Mesenchymal stem cell (in vitro differentiated cells and primary cell): ENCODE measurements around the gene FES.
"Not testable (repeated sequence)": the region's sequence is repeated elsewhere in the genome, so short reads cannot be mapped to it uniquely, and the experiment has no call there.

Source experiments
- DNase-seq: peaks from one replicate; pipeline ENCODE4 v3.0.0-alpha.2; 2013
- H2AFZ ChIP-seq: one replicate; pipeline ENCODE4 v1.6.1; 2013; ENCODE audit warnings: low read depth, mild to moderate bottlenecking, control low read depth, inconsistent platforms, low read length, moderate library complexity
- H2AK5ac ChIP-seq: 2 replicates; pipeline ENCODE4 v1.6.1; 2013; ENCODE audit warnings: low read length, moderate library complexity, mild to moderate bottlenecking, inconsistent platforms; ENCODE audit not compliant: severe bottlenecking
- H2BK120ac ChIP-seq: one replicate; pipeline ENCODE4 v1.6.1; 2013; ENCODE audit warnings: low read depth, mild to moderate bottlenecking, inconsistent platforms, low read length, moderate library complexity
- H2BK12ac ChIP-seq, 2 experiments: one replicate each; pipeline ENCODE4 v1.6.1; 2013; ENCODE audit warnings: inconsistent platforms in 2 of 2, low read length in 2 of 2, mild to moderate bottlenecking in 2 of 2, moderate library complexity in 2 of 2, control low read depth in 1 of 2
- H2BK15ac ChIP-seq: one replicate; pipeline ENCODE4 v1.6.1; 2013; ENCODE audit warnings: mild to moderate bottlenecking, low read depth, inconsistent platforms; ENCODE audit not compliant: poor library complexity, severe bottlenecking
- H2BK5ac ChIP-seq: 2 replicates; pipeline ENCODE4 v1.6.1; 2013; ENCODE audit warnings: low read depth, mild to moderate bottlenecking, low read length, control low read depth, inconsistent platforms; ENCODE audit not compliant: poor library complexity, severe bottlenecking
- H3K14ac ChIP-seq, 2 experiments: one replicate each; pipeline ENCODE4 v1.6.1; 2013; ENCODE audit warnings: inconsistent platforms in 2 of 2, low read length in 2 of 2, control low read depth in 1 of 2, mild to moderate bottlenecking in 1 of 2, moderate library complexity in 1 of 2
- H3K18ac ChIP-seq, 2 experiments: one replicate each; pipeline ENCODE4 v1.6.1; 2013; ENCODE audit warnings: inconsistent platforms in 2 of 2, low read length in 2 of 2, control low read depth in 1 of 2, low read depth in 1 of 2, mild to moderate bottlenecking in 1 of 2
- H3K23ac ChIP-seq, 2 experiments: one replicate each; pipeline ENCODE4 v1.6.1; 2013; ENCODE audit warnings: inconsistent platforms in 2 of 2, low read length in 2 of 2, mild to moderate bottlenecking in 2 of 2, moderate library complexity in 2 of 2, control low read depth in 1 of 2
- H3K27ac ChIP-seq: 2 replicates; pipeline ENCODE4 v1.5.1; 2013; ENCODE audit warnings: mild to moderate bottlenecking, moderate library complexity, low read length, control low read depth, inconsistent platforms; ENCODE audit not compliant: poor library complexity, severe bottlenecking
- H3K27me3 ChIP-seq, 2 experiments: 2 replicates each; pipeline versions ENCODE4 v1.6.1 to v1.7.0; 2013; ENCODE audit warnings: low read length in 2 of 2, mild to moderate bottlenecking in 2 of 2, moderate library complexity in 2 of 2, control low read depth in 1 of 2, inconsistent platforms in 1 of 2; ENCODE audit not compliant: control insufficient read depth in 1 of 2, insufficient read depth in 1 of 2
- H3K36me3 ChIP-seq, 2 experiments: 2 replicates each; pipeline versions ENCODE4 v1.6.1 to v1.7.0; 2013; ENCODE audit warnings: low read length in 2 of 2, control low read depth in 1 of 2, inconsistent platforms in 1 of 2, low read depth in 1 of 2, mild to moderate bottlenecking in 1 of 2; ENCODE audit not compliant: insufficient read depth in 2 of 2, control insufficient read depth in 1 of 2
- H3K4ac ChIP-seq, 2 experiments: one replicate each; pipeline ENCODE4 v1.6.1; 2013; ENCODE audit warnings: inconsistent platforms in 2 of 2, low read length in 2 of 2, mild to moderate bottlenecking in 2 of 2, moderate library complexity in 2 of 2, control low read depth in 1 of 2, low read depth in 1 of 2
- H3K4me1 ChIP-seq: 2 replicates; pipeline ENCODE4 v1.6.1; 2013; ENCODE audit warnings: low read depth, low read length, control low read depth; ENCODE audit not compliant: control insufficient read depth, insufficient read depth
- H3K4me2 ChIP-seq: 2 replicates; pipeline ENCODE4 v1.6.1; 2013; ENCODE audit warnings: low read length, mild to moderate bottlenecking, inconsistent platforms; ENCODE audit not compliant: poor library complexity, severe bottlenecking
- H3K4me3 ChIP-seq, 2 experiments: 2 replicates each; pipeline versions ENCODE4 v1.5.1 to v1.7.0; 2013; ENCODE audit warnings: low read length in 2 of 2, mild to moderate bottlenecking in 2 of 2, control low read depth in 1 of 2, low read depth in 1 of 2; ENCODE audit not compliant: insufficient read depth in 1 of 2
- H3K79me1 ChIP-seq: replicated peaks from 2 replicates; pipeline ENCODE4 v1.6.1; 2013; ENCODE audit warnings: mild to moderate bottlenecking, control low read depth, low read length, inconsistent platforms; ENCODE audit not compliant: poor library complexity, severe bottlenecking
- H3K9ac ChIP-seq: 2 replicates; pipeline ENCODE4 v1.7.0; 2013; ENCODE audit warnings: mild to moderate bottlenecking, low read length, moderate library complexity
- H3K9me3 ChIP-seq: 2 replicates; pipeline ENCODE4 v1.7.0; 2013; ENCODE audit warnings: mild to moderate bottlenecking, low read length; ENCODE audit not compliant: control insufficient read depth
- H4K8ac ChIP-seq: one replicate; pipeline ENCODE4 v1.6.1; 2013; ENCODE audit warnings: inconsistent platforms, mild to moderate bottlenecking, low read length, moderate library complexity
- H4K91ac ChIP-seq: one replicate; pipeline ENCODE4 v1.6.1; 2013; ENCODE audit warnings: mild to moderate bottlenecking, low read length, inconsistent platforms
- WGBS: methylation state at CpG from one replicate; pipeline ENCODE4 v1.1.7; 2013; ENCODE audit warnings: mixed read lengths; 5-methylcytosine and 5-hydroxymethylcytosine counted together

FES gene

DNA sequence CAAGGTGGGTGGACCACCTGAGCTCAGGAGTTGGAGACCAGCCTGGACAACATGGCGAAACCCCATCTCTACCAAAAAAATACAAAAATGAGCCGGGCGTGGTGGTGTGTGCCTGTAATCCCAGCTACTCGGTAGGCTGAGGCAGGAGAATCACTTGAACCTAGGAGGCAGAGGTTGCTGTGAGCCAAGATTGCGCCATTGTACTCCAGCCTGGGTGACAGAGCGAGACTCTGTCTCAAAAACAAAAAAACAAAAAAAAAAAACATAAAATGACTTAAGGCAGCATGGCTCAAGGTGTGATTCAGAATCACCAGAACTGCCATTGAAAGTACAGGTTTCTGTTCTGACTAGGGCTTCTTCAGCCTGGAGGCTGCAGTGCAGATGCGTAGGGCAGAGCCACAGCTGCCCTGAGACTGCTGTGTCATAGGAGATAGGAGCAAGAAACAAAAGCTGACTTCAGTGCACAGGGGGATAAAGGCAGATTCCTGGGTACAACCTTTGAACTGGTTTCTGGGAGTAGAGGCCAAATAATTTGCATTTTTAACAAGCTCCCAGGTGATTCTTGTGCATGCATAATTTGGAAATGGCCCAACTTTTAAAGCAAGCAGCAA is 38.5 kb downstream of the FES start:
- not testable (repeated sequence) for H2BK15ac ChIP-seq, H3K4me3 ChIP-seq, H3K14ac ChIP-seq, H2BK120ac ChIP-seq, H4K91ac ChIP-seq, H4K8ac ChIP-seq, H3K79me1 ChIP-seq, H3K4ac ChIP-seq, H2AFZ ChIP-seq, H3K9ac ChIP-seq, H3K4me2 ChIP-seq, H2BK5ac ChIP-seq, H3K27ac ChIP-seq, H3K18ac ChIP-seq, H3K9me3 ChIP-seq, H3K27me3 ChIP-seq, H3K4me1 ChIP-seq, DNase-seq, H2BK12ac ChIP-seq, H3K23ac ChIP-seq, H2AK5ac ChIP-seq
- WGBS: 90% methylated on average over 5 of the region's 7 CpGs
- peaks cover 27 to 35% of the 10 kb centered on the region in 2 experiments for H3K36me3 ChIP-seq

GRCh38 chr15:90924375-90924774 is 40.1 kb downstream of the FES start:
- Histone ChIP-seq H2BK15ac (no peak overlapping the region), H4K8ac (no peak overlapping the region), H3K4me2 (no peak overlapping the region), H3K27me3 (no peaks in the 10 kb centered on the region), H2BK12ac (no peak overlapping the region), H2BK120ac (no peak overlapping the region), H4K91ac (no peak overlapping the region), H3K9me3 (no peaks in the 10 kb centered on the region), H3K27ac (no peak overlapping the region), H3K18ac (no peak overlapping the region), H2AFZ (no peak overlapping the region), H3K4me3 (no peak overlapping the region), H3K4ac (no peak overlapping the region), H3K9ac (no peak overlapping the region), H2BK5ac (no peak overlapping the region), H3K4me1 (no peaks in the 10 kb centered on the region), H3K79me1 (no peaks in the 10 kb centered on the region), H3K23ac (no peak overlapping the region), H3K14ac (no peak overlapping the region), H3K36me3 (peaks cover 13 to 20% of the 10 kb centered on the region in 2 experiments), H2AK5ac (no peak overlapping the region)
- 92% methylated on average over 4 of the region's 5 CpGs for WGBS
- DNase-seq: no peak

- not testable (repeated sequence) for H3K18ac ChIP-seq, H2BK120ac ChIP-seq, H2BK5ac ChIP-seq, H2AFZ ChIP-seq, H3K4me1 ChIP-seq, H4K8ac ChIP-seq, H3K9ac ChIP-seq, H3K23ac ChIP-seq, DNase-seq, H3K79me1 ChIP-seq, H2BK12ac ChIP-seq, H3K4ac ChIP-seq, H3K27me3 ChIP-seq, H3K9me3 ChIP-seq, H3K14ac ChIP-seq, H2BK15ac ChIP-seq, H3K36me3 ChIP-seq, H4K91ac ChIP-seq, H2AK5ac ChIP-seq, H3K4me3 ChIP-seq, H3K4me2 ChIP-seq, H3K27ac ChIP-seq
- WGBS: 93% methylated on average over 10 of the region's 10 CpGs
Observed at GRCh38 chr15:90926766-90927165, 42.5 kb downstream of the FES start.

GRCh38 chr15:90928106-90928505 is 43.8 kb downstream of the FES start:
- not testable (repeated sequence) for H3K79me1 ChIP-seq

More at GRCh38 chr15:90928106-90928505, 43.8 kb downstream of the FES start:
- not testable (repeated sequence) for H3K9ac ChIP-seq, H3K4me1 ChIP-seq, H2BK12ac ChIP-seq, H3K4me2 ChIP-seq, H2BK120ac ChIP-seq, H3K27ac ChIP-seq, H2AK5ac ChIP-seq, H3K9me3 ChIP-seq, H2BK15ac ChIP-seq, H3K18ac ChIP-seq, H3K36me3 ChIP-seq, H3K4me3 ChIP-seq, H2BK5ac ChIP-seq, H2AFZ ChIP-seq, DNase-seq, H4K91ac ChIP-seq, H3K27me3 ChIP-seq, H3K23ac ChIP-seq, H3K4ac ChIP-seq, H4K8ac ChIP-seq, H3K14ac ChIP-seq
- 98% methylated on average over 6 of the region's 7 CpGs for WGBS
